ENCODE results near the gene GMEB2. TPM values are rescaled to one million over a fixed set of nuclear protein-coding genes. Genes with fewer than 3 reads are reported as not detected.

The GMEB2 gene
- total RNA-seq, 1 experiment from 2014 or later, result 14.3 TPM

DNA sequence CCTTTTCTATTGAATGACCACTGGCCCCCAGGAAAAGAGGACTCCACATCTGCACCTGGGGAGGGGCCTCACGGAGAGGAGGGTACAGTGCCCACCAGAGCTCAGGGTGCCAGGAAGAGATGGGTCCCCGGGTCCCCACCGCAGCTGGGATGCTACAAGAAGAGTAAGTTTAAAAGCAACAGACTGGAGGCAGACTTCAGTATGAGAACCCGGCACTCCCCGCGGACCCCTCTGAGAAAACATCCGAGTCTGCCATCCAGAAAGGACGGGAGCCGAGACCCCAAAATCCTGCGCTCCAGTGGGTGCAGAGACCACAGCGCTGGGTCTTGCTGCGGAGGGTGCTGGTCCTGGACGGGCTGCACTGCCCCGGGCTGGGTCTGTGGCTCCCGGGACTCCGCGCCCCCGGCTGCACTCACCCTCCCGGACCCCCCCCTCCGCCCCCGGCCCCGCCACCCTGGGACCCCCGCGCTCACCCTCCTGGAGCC lies 53.2 kb downstream of the GMEB2 start:
- Histone ChIP-seq H3K27me3 (ENCODE audit: insufficient read depth, low read length) (no peaks in the 10 kb centered on the region), H3K4ac (ENCODE audit: low read depth, low read length) (no peak overlapping the region), H3K14ac (ENCODE audit: insufficient read depth, low read length) (peak overlapping the region; percentile 71; the same call in 1 of the 2 replicates), H3K18ac (ENCODE audit: insufficient read length, low read depth, low read length) (no peak overlapping the region), H3K9me3 (ENCODE audit: control insufficient read depth, low read depth, low read length) (no peaks in the 10 kb centered on the region), H3K56ac (ENCODE audit: insufficient read length, low read depth, low read length) (no peak overlapping the region), H4K91ac (ENCODE audit: insufficient read length, low read depth, low read length) (no peak overlapping the region), H2BK5ac (ENCODE audit: insufficient read length, low read length) (no peak overlapping the region), H3T11ph (ENCODE audit: low read length) (no peak overlapping the region), H3K79me1 (ENCODE audit: insufficient read depth, low read depth, low read length, poor library complexity, severe bottlenecking) (no peaks in the 10 kb centered on the region), H4K20me1 (ENCODE audit: control insufficient read depth, insufficient read depth, insufficient read length) (no peaks in the 10 kb centered on the region), H3K9ac (ENCODE audit: extremely low read depth, insufficient read length, low read length) (peak overlapping the region; percentile 48), H2AK5ac (ENCODE audit: insufficient read length, low read length) (no peak overlapping the region), H4K8ac (replicated peaks; ENCODE audit: insufficient read length, low read depth, low read length) (no peak overlapping the region), H3K4me1 (ENCODE audit: insufficient read depth, low read length) (no peaks in the 10 kb centered on the region), H2BK12ac (ENCODE audit: insufficient read length, low read depth, low read length) (no peak overlapping the region), H2BK15ac (ENCODE audit: low read depth, low read length) (no peak overlapping the region), H3K27ac (ENCODE audit: insufficient read length, low read depth, low read length) (no peak overlapping the region), H3K79me2 (ENCODE audit: insufficient read depth, low read length) (no peaks in the 10 kb centered on the region), H3K23me2 (ENCODE audit: insufficient read length, low read depth, low read length, poor library complexity, severe bottlenecking) (peaks cover 4% of the 10 kb centered on the region), H4K5ac (ENCODE audit: insufficient read length, low read depth, low read length) (no peak overlapping the region), H2AFZ (ENCODE audit: low read length) (no peak overlapping the region), H2BK20ac (ENCODE audit: low read depth, low read length, poor library complexity, severe bottlenecking) (no peak overlapping the region), H2BK120ac (ENCODE audit: low read depth, low read length, poor library complexity, severe bottlenecking) (no peak overlapping the region), H3K4me2 (ENCODE audit: insufficient read depth, insufficient read length, low read length) (peak overlapping the region; percentile 72), H3K23ac (ENCODE audit: insufficient read length, low read depth, low read length) (no peak overlapping the region)
- no peaks in the 10 kb centered on the region; the same call in 1 of the 2 replicates for H3K27me3 Mint-ChIP-seq (ENCODE audit: low read depth)
- H3K9me3 Mint-ChIP-seq, result no peaks in the 10 kb centered on the region
- H3K4me3 Mint-ChIP-seq, result peak overlapping the region; percentile 73 to 87
- DNase-seq, result no peak
- TF ChIP-seq, protein P1, sequence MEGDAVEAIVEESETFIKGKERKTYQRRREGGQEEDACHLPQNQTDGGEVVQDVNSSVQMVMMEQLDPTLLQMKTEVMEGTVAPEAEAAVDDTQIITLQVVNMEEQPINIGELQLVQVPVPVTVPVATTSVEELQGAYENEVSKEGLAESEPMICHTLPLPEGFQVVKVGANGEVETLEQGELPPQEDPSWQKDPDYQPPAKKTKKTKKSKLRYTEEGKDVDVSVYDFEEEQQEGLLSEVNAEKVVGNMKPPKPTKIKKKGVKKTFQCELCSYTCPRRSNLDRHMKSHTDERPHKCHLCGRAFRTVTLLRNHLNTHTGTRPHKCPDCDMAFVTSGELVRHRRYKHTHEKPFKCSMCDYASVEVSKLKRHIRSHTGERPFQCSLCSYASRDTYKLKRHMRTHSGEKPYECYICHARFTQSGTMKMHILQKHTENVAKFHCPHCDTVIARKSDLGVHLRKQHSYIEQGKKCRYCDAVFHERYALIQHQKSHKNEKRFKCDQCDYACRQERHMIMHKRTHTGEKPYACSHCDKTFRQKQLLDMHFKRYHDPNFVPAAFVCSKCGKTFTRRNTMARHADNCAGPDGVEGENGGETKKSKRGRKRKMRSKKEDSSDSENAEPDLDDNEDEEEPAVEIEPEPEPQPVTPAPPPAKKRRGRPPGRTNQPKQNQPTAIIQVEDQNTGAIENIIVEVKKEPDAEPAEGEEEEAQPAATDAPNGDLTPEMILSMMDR (conservative IDR thresholded peaks at IDR 0.05), result no peak
- no peak overlapping the region for H3K27ac Mint-ChIP-seq
- no CpG with 5 or more reads among the region's 24 CpGs for WGBS (ENCODE audit: extremely low coverage, insufficient read length, low lambda C conversion rate)
- H3K36me3 Mint-ChIP-seq (ENCODE audit: insufficient read depth in 1 of 3, low read depth in 3 of 3), result no peaks in the 10 kb centered on the region
- peaks cover 4 to 10% of the 10 kb centered on the region in 2 experiments; a peak in 3 of 4 replicates for H3K4me1 Mint-ChIP-seq
